DND-41 (cell line): ENCODE measurements around the gene EVC2.

Experiments
- ATAC-seq: fragments of 200-7000 bp; cut with Tn5 transposase; 3 replicates; pipeline ENCODE4 v1.9.1; 2021; ENCODE audit warnings: low read depth; ENCODE audit not compliant: insufficient read depth
- DNase-seq: peaks from one replicate; pipeline ENCODE4 v3.0.0-alpha.2; 2020
- H2AFZ ChIP-seq: 2 replicates; pipeline ENCODE4 v1.6.0; 2012; ENCODE audit warnings: low read depth, low read length
- H3K27ac ChIP-seq: 2 replicates; pipeline ENCODE4 v1.5.1; 2012; ENCODE audit warnings: low read length, inconsistent platforms
- H3K27me3 ChIP-seq: fragments of 200-600 bp; sonication (generic); 2 replicates; pipeline ENCODE4 v1.6.0; 2012; ENCODE audit warnings: low read length, mild to moderate bottlenecking, inconsistent platforms; ENCODE audit not compliant: insufficient read depth, poor library complexity
- H3K36me3 ChIP-seq: 2 replicates; pipeline ENCODE4 v1.5.1; 2012; ENCODE audit warnings: low read length, inconsistent platforms; ENCODE audit not compliant: insufficient read depth
- H3K4me1 ChIP-seq: 2 replicates; pipeline ENCODE4 v1.5.1; 2012; ENCODE audit warnings: mild to moderate bottlenecking, low read length; ENCODE audit not compliant: insufficient read depth
- H3K4me2 ChIP-seq: 2 replicates; pipeline ENCODE4 v1.6.0; 2012; ENCODE audit warnings: mild to moderate bottlenecking, moderate library complexity, low read length, inconsistent platforms; ENCODE audit not compliant: insufficient read depth
- H3K4me3 ChIP-seq, 2 experiments: fragments of 200-600 bp in 1 of 2; shearing (Covaris generic) in 1 of 2; 2 replicates each; pipeline ENCODE4 v1.5.1; 2012 to 2016; ENCODE audit warnings: inconsistent platforms in 2 of 2, low read length in 2 of 2, mild to moderate bottlenecking in 2 of 2, low read depth in 1 of 2, moderate library complexity in 1 of 2
- H3K79me2 ChIP-seq: 2 replicates; pipeline ENCODE4 v1.6.0; 2012; ENCODE audit warnings: low read length, inconsistent platforms; ENCODE audit not compliant: insufficient read depth
- H3K9ac ChIP-seq: 2 replicates; pipeline ENCODE4 v1.6.0; 2012; ENCODE audit warnings: low read depth, mild to moderate bottlenecking, inconsistent platforms, low read length, moderate library complexity
- H3K9me3 ChIP-seq: 2 replicates; pipeline ENCODE4 v1.5.1; 2012; ENCODE audit warnings: low read length, moderate library complexity, mild to moderate bottlenecking, inconsistent platforms; ENCODE audit not compliant: insufficient read depth, severe bottlenecking
- H4K20me1 ChIP-seq: 2 replicates; pipeline ENCODE4 v1.6.0; 2012; ENCODE audit warnings: low read length; ENCODE audit not compliant: insufficient read depth
- EZH2 ChIP-seq: IDR thresholded peaks from 3 replicates; pipeline ENCODE4 v1.6.1; 2012; ENCODE audit warnings: borderline replicate concordance, low read depth, mild to moderate bottlenecking, moderate library complexity, low read length, inconsistent platforms; ENCODE audit not compliant: severe bottlenecking
- TF ChIP-seq, protein P1 (sequence below): IDR thresholded peaks from 2 replicates; pipeline ENCODE4 v1.5.1; 2012; ENCODE audit warnings: borderline replicate concordance, low read length, moderate library complexity, mild to moderate bottlenecking; ENCODE audit not compliant: poor library complexity, severe bottlenecking; ENCODE audit errors: extremely low read depth

The EVC2 gene

GRCh38 chr4:5566991-5567390 is 141.4 kb downstream of the EVC2 start:
- no peak for DNase-seq
- TF ChIP-seq EZH2 = no peak
- TF ChIP-seq, protein P1, sequence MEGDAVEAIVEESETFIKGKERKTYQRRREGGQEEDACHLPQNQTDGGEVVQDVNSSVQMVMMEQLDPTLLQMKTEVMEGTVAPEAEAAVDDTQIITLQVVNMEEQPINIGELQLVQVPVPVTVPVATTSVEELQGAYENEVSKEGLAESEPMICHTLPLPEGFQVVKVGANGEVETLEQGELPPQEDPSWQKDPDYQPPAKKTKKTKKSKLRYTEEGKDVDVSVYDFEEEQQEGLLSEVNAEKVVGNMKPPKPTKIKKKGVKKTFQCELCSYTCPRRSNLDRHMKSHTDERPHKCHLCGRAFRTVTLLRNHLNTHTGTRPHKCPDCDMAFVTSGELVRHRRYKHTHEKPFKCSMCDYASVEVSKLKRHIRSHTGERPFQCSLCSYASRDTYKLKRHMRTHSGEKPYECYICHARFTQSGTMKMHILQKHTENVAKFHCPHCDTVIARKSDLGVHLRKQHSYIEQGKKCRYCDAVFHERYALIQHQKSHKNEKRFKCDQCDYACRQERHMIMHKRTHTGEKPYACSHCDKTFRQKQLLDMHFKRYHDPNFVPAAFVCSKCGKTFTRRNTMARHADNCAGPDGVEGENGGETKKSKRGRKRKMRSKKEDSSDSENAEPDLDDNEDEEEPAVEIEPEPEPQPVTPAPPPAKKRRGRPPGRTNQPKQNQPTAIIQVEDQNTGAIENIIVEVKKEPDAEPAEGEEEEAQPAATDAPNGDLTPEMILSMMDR = no peak

GRCh38 chr4:5566526-5566925 is 141.8 kb downstream of the EVC2 start:
- no peaks in the 10 kb centered on the region for H3K79me2 ChIP-seq
- no peak overlapping the region for H3K9ac ChIP-seq
- H3K4me3 ChIP-seq = no peak overlapping the region
- no peak for DNase-seq
- no peaks in the 10 kb centered on the region for H3K27me3 ChIP-seq
- no peaks in the 10 kb centered on the region for H4K20me1 ChIP-seq
- no peaks in the 10 kb centered on the region for H3K36me3 ChIP-seq
- no peaks in the 10 kb centered on the region for H3K4me1 ChIP-seq
- no peak overlapping the region for H3K27ac ChIP-seq
- no peaks in the 10 kb centered on the region for H3K9me3 ChIP-seq
- ATAC-seq = no peak
- TF ChIP-seq EZH2 = no peak
- TF ChIP-seq, protein P1 = no peak
- no peak overlapping the region for H3K4me2 ChIP-seq
- no peak overlapping the region for H2AFZ ChIP-seq

More at GRCh38 chr4:5566991-5567390, 141.4 kb downstream of the EVC2 start:
- Histone ChIP-seq H4K20me1 (no peaks in the 10 kb centered on the region), H3K9ac (no peak overlapping the region), H3K27me3 (no peaks in the 10 kb centered on the region), H3K4me2 (no peak overlapping the region), H3K4me1 (no peaks in the 10 kb centered on the region), H2AFZ (no peak overlapping the region), H3K9me3 (no peaks in the 10 kb centered on the region), H3K27ac (no peak overlapping the region), H3K36me3 (no peaks in the 10 kb centered on the region), H3K79me2 (no peaks in the 10 kb centered on the region), H3K4me3 (no peak overlapping the region)
- ATAC-seq = no peak

- DNase-seq = no peak
- ATAC-seq = no peak
- H2AFZ ChIP-seq = no peak overlapping the region
- TF ChIP-seq, protein P1 = no peak
- TF ChIP-seq EZH2 = no peak
- peaks cover 2% of the 10 kb centered on the region for H3K27me3 ChIP-seq
- H3K9me3 ChIP-seq = no peaks in the 10 kb centered on the region
- H3K4me3 ChIP-seq = no peak overlapping the region
- H3K36me3 ChIP-seq = no peaks in the 10 kb centered on the region
- no peak overlapping the region for H3K9ac ChIP-seq
- H3K27ac ChIP-seq = no peak overlapping the region
- no peak overlapping the region for H3K4me2 ChIP-seq
- no peaks in the 10 kb centered on the region for H3K79me2 ChIP-seq
- no peaks in the 10 kb centered on the region for H4K20me1 ChIP-seq
- H3K4me1 ChIP-seq = no peaks in the 10 kb centered on the region
Observed at GRCh38 chr4:5563856-5564255, 144.5 kb downstream of the EVC2 start.

GRCh38 chr4:5562476-5562875 is 145.9 kb downstream of the EVC2 start:
- H3K4me2 ChIP-seq = no peak overlapping the region
- H3K4me1 ChIP-seq = no peaks in the 10 kb centered on the region
- H3K79me2 ChIP-seq = no peaks in the 10 kb centered on the region
- peaks cover 2% of the 10 kb centered on the region for H3K27me3 ChIP-seq
- H4K20me1 ChIP-seq = no peaks in the 10 kb centered on the region
- H3K4me3 ChIP-seq = no peak overlapping the region
- no peak for ATAC-seq
- H3K9me3 ChIP-seq = no peaks in the 10 kb centered on the region
- no peak for DNase-seq
- H3K9ac ChIP-seq = no peak overlapping the region
- TF ChIP-seq, protein P1 = no peak
- no peak for TF ChIP-seq EZH2
- no peaks in the 10 kb centered on the region for H3K36me3 ChIP-seq
- H2AFZ ChIP-seq = no peak overlapping the region
- no peak overlapping the region for H3K27ac ChIP-seq
